GM23338 (cell line): ENCODE results near the gene NOSTRIN. TPM values are rescaled to one million over a fixed set of nuclear protein-coding genes. Genes with fewer than 3 reads are reported as not detected.

Source experiments
- ATAC-seq: fragments of 200-7000 bp; cut with Tn5 transposase; 3 replicates; pipeline ENCODE4 v1.9.1; 2020
- DNase-seq: peaks from one replicate; pipeline ENCODE4 v3.0.0-alpha.2; 2015; ENCODE audit warnings: low spot score
- H2AFZ ChIP-seq: fragments of 200-600 bp; sonication (generic); 2 replicates; pipeline ENCODE4 v1.8.0; 2016; ENCODE audit warnings: antibody characterized with exemption, mild to moderate bottlenecking, moderate library complexity
- H3F3A ChIP-seq: fragments of 200-600 bp; sonication (generic); replicated peaks from 2 replicates; pipeline ENCODE4 v1.8.0; 2017; ENCODE audit warnings: antibody characterized with exemption, mixed run types, low read depth
- H3K27ac ChIP-seq: fragments of 200-600 bp; sonication (generic); 2 replicates; pipeline ENCODE4 v1.6.1; 2016; ENCODE audit warnings: low read depth
- H3K27me3 ChIP-seq: fragments of 200-600 bp; sonication (generic); 2 replicates; pipeline ENCODE4 v1.8.0; 2016; ENCODE audit warnings: mild to moderate bottlenecking, mixed run types, moderate library complexity; ENCODE audit not compliant: insufficient read depth
- H3K36me3 ChIP-seq: fragments of 200-600 bp; sonication (generic); 2 replicates; pipeline ENCODE4 v1.8.0; 2016; ENCODE audit warnings: mild to moderate bottlenecking; ENCODE audit not compliant: insufficient read depth
- H3K4me1 ChIP-seq: fragments of 200-600 bp; sonication (generic); 2 replicates; pipeline ENCODE4 v1.8.0; 2016; ENCODE audit warnings: mild to moderate bottlenecking, moderate library complexity; ENCODE audit not compliant: insufficient read depth
- H3K4me2 ChIP-seq: fragments of 200-600 bp; sonication (generic); 2 replicates; pipeline ENCODE4 v1.7.1; 2017; ENCODE audit warnings: mixed run types
- H3K4me3 ChIP-seq: fragments of 200-600 bp; sonication (generic); 2 replicates; pipeline ENCODE4 v1.6.1; 2016; ENCODE audit warnings: mixed run types
- H3K79me2 ChIP-seq: fragments of 200-600 bp; sonication (generic); replicated peaks from 2 replicates; pipeline ENCODE4 v1.8.0; 2017; ENCODE audit warnings: mild to moderate bottlenecking; ENCODE audit not compliant: insufficient read depth
- H3K9me2 ChIP-seq: fragments of 200-600 bp; sonication (generic); 2 replicates; pipeline ENCODE4 v1.8.0; 2017; ENCODE audit not compliant: insufficient read depth
- H4K20me1 ChIP-seq: fragments of 200-600 bp; sonication (generic); replicated peaks from 2 replicates; pipeline ENCODE4 v1.8.0; 2017; ENCODE audit warnings: mild to moderate bottlenecking; ENCODE audit not compliant: insufficient read depth
- H3K27ac Mint-ChIP-seq: 2 replicates; pipeline ENCODE4 v1.8.0; 2020; ENCODE audit warnings: inconsistent platforms, mild to moderate bottlenecking, moderate library complexity, mixed read lengths
- H3K27me3 Mint-ChIP-seq: 3 replicates; pipeline ENCODE4 v1.8.0; 2022; ENCODE audit warnings: low read depth, mild to moderate bottlenecking, moderate library complexity, mixed read lengths, inconsistent platforms; ENCODE audit not compliant: insufficient read depth, poor library complexity
- H3K36me3 Mint-ChIP-seq: 3 replicates; pipeline ENCODE4 v1.8.0; 2021; ENCODE audit warnings: low read depth, mild to moderate bottlenecking, inconsistent platforms, moderate library complexity, mixed read lengths
- H3K4me1 Mint-ChIP-seq: 3 replicates; pipeline ENCODE4 v1.8.0; 2020; ENCODE audit warnings: mild to moderate bottlenecking, inconsistent platforms, mixed read lengths
- H3K4me3 Mint-ChIP-seq: 3 replicates; pipeline ENCODE4 v1.8.0; 2021; ENCODE audit warnings: moderate library complexity, mild to moderate bottlenecking, inconsistent platforms, mixed read lengths
- H3K9me3 Mint-ChIP-seq: 3 replicates; pipeline ENCODE4 v1.8.0; 2020; ENCODE audit warnings: moderate library complexity, mild to moderate bottlenecking, inconsistent platforms, mixed read lengths
- CREB1 ChIP-seq: fragments of 250-450 bp; sonication (Bioruptor Pico); IDR thresholded peaks from 2 replicates; pipeline ENCODE4 v1.5.0; 2020; ENCODE audit warnings: low read depth, mild to moderate bottlenecking, moderate library complexity
- CTCF ChIP-seq, 2 experiments: fragments of 200-600 bp in 1 of 2; sonication (generic) in 1 of 2; conservative IDR thresholded peaks; 2 replicates each; pipeline versions ENCODE4 v1.5.1 to v1.6.1; 2016 to 2017; ENCODE audit warnings: antibody characterized with exemption in 2 of 2, low read depth in 2 of 2, mild to moderate bottlenecking in 2 of 2, moderate library complexity in 1 of 2
- ETS1 ChIP-seq: IDR thresholded peaks from 2 replicates; pipeline ENCODE4 v1.6.1; 2016; ENCODE audit warnings: antibody characterized with exemption
- EZH2 ChIP-seq: fragments of 200-600 bp; sonication (generic); IDR thresholded peaks from one replicate; pipeline ENCODE4 v1.8.0; 2017; ENCODE audit warnings: antibody characterized with exemption, mild to moderate bottlenecking, low read depth; ENCODE audit not compliant: unreplicated experiment
- JUNB ChIP-seq: IDR thresholded peaks from one replicate; pipeline ENCODE4 v1.6.1; 2016; ENCODE audit warnings: antibody characterized with exemption; ENCODE audit not compliant: unreplicated experiment
- NANOG ChIP-seq: IDR thresholded peaks from 2 replicates; pipeline ENCODE4 v1.6.1; 2016; ENCODE audit warnings: antibody characterized with exemption, borderline replicate concordance
- POLR2AphosphoS5 ChIP-seq: IDR thresholded peaks from 2 replicates; pipeline ENCODE4 v1.6.1; 2016; ENCODE audit warnings: antibody characterized with exemption, low read depth
- STAT1 ChIP-seq: IDR thresholded peaks from one replicate; pipeline ENCODE4 v1.6.1; 2016; ENCODE audit warnings: antibody characterized with exemption; ENCODE audit not compliant: unreplicated experiment
- ZNF331 ChIP-seq: fragments of 250-450 bp; sonication (Bioruptor Pico); IDR thresholded peaks from 2 replicates; pipeline ENCODE4 v1.5.0; 2020; ENCODE audit warnings: low read depth, mild to moderate bottlenecking, moderate library complexity
- ZNF462 ChIP-seq: fragments of 250-450 bp; sonication (Bioruptor Pico); IDR thresholded peaks from 2 replicates; pipeline ENCODE4 v1.5.0; 2020; ENCODE audit warnings: mild to moderate bottlenecking, moderate library complexity
- polyA plus RNA-seq: library from polyadenylated mRNA; unstranded; fragments of >200 nt; fragmentation: Nextera tagmentation; extraction: Ambion mirVana; gene quantifications from 2 replicates; pipeline ENCODE4 v1.2.1, GENCODE V29; 2016
- total RNA-seq: library from RNA; depleted of rRNA; stranded (reverse); fragments of >200 nt; shearing (Covaris generic); gene quantifications from 2 replicates; pipeline ENCODE4 v1.2.3, GENCODE V29; 2014

Gene NOSTRIN
- total and polyA plus RNA-seq, 2 experiments from 2014 or later, result 1.8 TPM; not detected in 1

DNA sequence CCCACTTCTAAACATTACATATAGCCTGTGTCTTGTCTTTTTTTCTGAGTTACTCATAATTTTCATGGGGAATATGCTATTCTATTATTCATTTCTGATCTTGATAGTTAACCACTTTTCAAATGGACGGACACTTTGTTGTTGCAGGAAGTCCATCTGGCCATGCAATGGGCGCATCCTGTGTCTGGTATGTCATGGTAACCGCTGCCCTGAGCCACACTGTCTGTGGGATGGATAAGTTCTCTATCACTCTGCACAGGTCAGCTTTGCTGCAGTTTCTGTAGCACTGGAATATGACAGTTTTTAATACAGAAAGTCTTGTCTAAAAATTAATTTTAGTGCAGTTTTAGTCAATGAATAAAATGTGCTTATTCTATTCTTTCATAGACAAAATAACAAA lies 101.9 kb downstream of the NOSTRIN start:
- H3K4me1 Mint-ChIP-seq, result peaks cover 31% of the 10 kb centered on the region
- ATAC-seq, result no peak
- Histone ChIP-seq H3K4me1 (peaks cover 24% of the 10 kb centered on the region), H3K27me3 (no peaks in the 10 kb centered on the region), H3F3A (0 out of 2 replicates have a peak, but pooled peaks cover 7% of the 10 kb centered on the region), H4K20me1 (no peaks in the 10 kb centered on the region), H3K27ac (no peak overlapping the region), H3K9me2 (0 out of 2 replicates have a peak, but pooled peaks cover 9% of the 10 kb centered on the region), H3K79me2 (no peaks in the 10 kb centered on the region), H2AFZ (no peak overlapping the region), H3K4me3 (no peak overlapping the region), H3K4me2 (no peak overlapping the region), H3K36me3 (no peaks in the 10 kb centered on the region)
- TF ChIP-seq STAT1 (no peak), ETS1 (no peak), JUNB (no peak)
- no peak overlapping the region for H3K4me3 Mint-ChIP-seq
- DNase-seq, result no peak
- no peaks in the 10 kb centered on the region for H3K9me3 Mint-ChIP-seq
- H3K27ac Mint-ChIP-seq, result no peak overlapping the region
- no peaks in the 10 kb centered on the region for H3K36me3 Mint-ChIP-seq
- peaks cover 11% of the 10 kb centered on the region for H3K27me3 Mint-ChIP-seq

DNA sequence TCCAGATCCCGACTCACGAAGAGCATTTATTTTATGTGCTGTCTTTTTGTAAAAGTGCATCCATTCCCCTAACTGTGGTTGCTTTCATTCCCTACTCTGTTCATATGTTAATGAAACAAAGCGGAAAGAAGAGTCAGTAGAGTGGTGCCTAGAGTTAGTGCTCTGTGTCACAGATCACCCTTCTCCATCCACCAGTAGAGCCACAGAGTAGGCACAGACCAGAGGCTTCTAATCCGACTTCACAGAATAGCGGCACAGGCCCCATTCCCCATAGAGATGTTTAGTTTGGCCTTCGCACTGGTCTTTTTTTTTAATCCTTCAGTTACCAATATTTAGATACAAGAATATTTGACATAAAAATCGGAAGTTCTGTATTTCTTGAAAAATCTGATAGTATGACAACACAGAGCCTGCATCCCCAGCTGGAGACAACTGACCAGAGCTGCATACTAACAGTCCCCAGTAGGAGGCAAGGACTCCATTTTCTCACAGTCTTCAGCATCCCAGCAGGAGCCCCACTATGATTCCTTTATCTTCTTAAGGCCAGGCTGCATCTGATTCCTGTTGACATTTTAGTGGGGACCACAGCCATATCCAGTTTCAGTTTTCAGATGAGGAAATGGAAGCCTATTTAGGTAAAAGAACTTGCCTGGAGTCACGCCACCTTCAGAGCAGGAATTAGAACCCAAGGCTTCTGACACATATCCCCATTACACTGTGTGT lies 105.7 kb downstream of the NOSTRIN start:
- H3K4me1 Mint-ChIP-seq, result peaks cover 56% of the 10 kb centered on the region
- Histone ChIP-seq H3K27ac (peak overlapping the region; percentile 58), H3K4me3 (no peak overlapping the region), H3K27me3 (peaks cover 8% of the 10 kb centered on the region; the same call in 1 of the 2 replicates), H3F3A (0 out of 2 replicates have a peak, but pooled peaks cover 7% of the 10 kb centered on the region), H3K9me2 (0 out of 2 replicates have a peak, but pooled peaks cover 4% of the 10 kb centered on the region), H3K4me1 (peaks cover 50% of the 10 kb centered on the region), H3K4me2 (peak overlapping the region; percentile 41), H4K20me1 (no peaks in the 10 kb centered on the region), H2AFZ (peak overlapping the region; percentile 45; the same call in 1 of the 2 replicates), H3K36me3 (no peaks in the 10 kb centered on the region), H3K79me2 (no peaks in the 10 kb centered on the region)
- no peaks in the 10 kb centered on the region for H3K36me3 Mint-ChIP-seq
- peak; percentile 71 for ATAC-seq
- peaks cover 21% of the 10 kb centered on the region for H3K27me3 Mint-ChIP-seq
- H3K4me3 Mint-ChIP-seq, result no peak overlapping the region; the same call in 2 of the 3 replicates
- DNase-seq, result peak; percentile 41
- peak overlapping the region; percentile 57 for H3K27ac Mint-ChIP-seq
- no peaks in the 10 kb centered on the region for H3K9me3 Mint-ChIP-seq
- TF ChIP-seq ETS1 (0 out of 2 replicates have a peak, but pooled peaks have one; percentile 14), POLR2AphosphoS5 (no peak), CREB1 (no peak), ZNF462 (CRISPR knock-in tag) (peak; percentile 18; the same call in 1 of the 2 replicates), JUNB (no peak), EZH2 (no peak), CTCF (conservative IDR thresholded peaks at IDR 0.05; ENCODE audit: low read depth in 2 of 2) (peak in 1 of 2 experiments; percentile 10; a peak in 1 of 4 replicates), NANOG (peak; percentile 49; the same call in 1 of the 2 replicates), ZNF331 (CRISPR knock-in tag) (no peak)
